HepG2 (cell line): ENCODE data around the gene GPA33. TPM values are rescaled to one million over a fixed set of nuclear protein-coding genes. Genes with fewer than 3 reads are reported as not detected.

ENCODE experiments used
- ATAC-seq: fragments of 200-7000 bp; cut with Tn5 transposase; 3 replicates; pipeline ENCODE4 v1.9.1; 2020; ENCODE audit warnings: mild to moderate bottlenecking, moderate library complexity
- BruUV-seq: library from RNA; stranded (reverse); fragments of 400-500 nt; replicated peaks from 2 replicates; lab custom pipeline; 2021; lab: Mats Ljungman, UMichigan
- CTCF ChIA-PET: fragments of 300-600 bp; formaldehyde crosslinking; extraction: SDS; loops from one replicate; lab custom pipeline; 2021; ENCODE audit warnings: low total read pairs, inconsistent platforms, low intra/inter-chr PET ratio; lab: Yijun Ruan, JAX
- POLR2A ChIA-PET: fragments of 350-600 bp; sonication (Branson Sonifier 250); formaldehyde crosslinking; loops from one replicate; lab custom pipeline; 2020; ENCODE audit warnings: antibody characterized with exemption, inconsistent platforms; lab: Yijun Ruan, JAX
- DNase-seq: peaks from one replicate; pipeline ENCODE4 v3.0.0-alpha.2; 2015; ENCODE audit warnings: low spot score
- FAIRE-seq: peaks from 3 replicates; lab custom pipeline; 2011; peaks lifted over from hg19 to GRCh38; lab: Jason Lieb, UNC
- H2AFZ ChIP-seq: one replicate; pipeline ENCODE4 v1.6.1; 2011; ENCODE audit warnings: low read length, inconsistent platforms
- H3K27ac ChIP-seq: fragments of 300-600 bp; 3 replicates; pipeline ENCODE4 v1.8.0; 2011; ENCODE audit warnings: mixed run types, mild to moderate bottlenecking, mixed read lengths, low read length, inconsistent platforms; ENCODE audit not compliant: insufficient read depth; ENCODE audit errors: extremely low read length
- H3K27me3 ChIP-seq, 2 experiments: fragments of 200-600 bp in 1 of 2; 2 replicates in 1 of 2; 3 replicates in 1 of 2; pipeline versions ENCODE4 v1.6.0 to v1.8.0; 2011; ENCODE audit warnings: low read length in 2 of 2, mild to moderate bottlenecking in 2 of 2, moderate library complexity in 2 of 2, inconsistent platforms in 1 of 2; ENCODE audit not compliant: insufficient read depth in 2 of 2, control insufficient read depth in 1 of 2
- H3K36me3 ChIP-seq, 2 experiments: fragments of 200-600 bp in 1 of 2; replicated peaks in 1 of 2; 2 replicates in 1 of 2; 3 replicates in 1 of 2; pipeline versions ENCODE4 v1.5.1 to v1.8.0; 2011; ENCODE audit warnings: low read length in 2 of 2, inconsistent platforms in 1 of 2; ENCODE audit not compliant: insufficient read depth in 2 of 2, control insufficient read depth in 1 of 2
- H3K4me1 ChIP-seq: 2 replicates; pipeline ENCODE4 v1.5.1; 2012; ENCODE audit warnings: low read length, inconsistent platforms; ENCODE audit not compliant: insufficient read depth
- H3K4me2 ChIP-seq: 2 replicates; pipeline ENCODE4 v1.6.0; 2011; ENCODE audit warnings: low read depth, low read length, inconsistent platforms
- H3K4me3 ChIP-seq, 3 experiments: fragments of 200-600 bp in 1 of 3; sonication (generic), shearing (Covaris generic) in 1 of 3; replicated peaks in 1 of 3; 2 replicates each; pipeline ENCODE4 v1.5.1; 2011 to 2016; ENCODE audit warnings: low read length in 3 of 3, inconsistent platforms in 2 of 3, low read depth in 2 of 3, mild to moderate bottlenecking in 2 of 3, control low read depth in 1 of 3, mixed read lengths in 1 of 3; ENCODE audit not compliant: insufficient read depth in 1 of 3
- H3K79me2 ChIP-seq: one replicate; pipeline ENCODE4 v1.6.1; 2011; ENCODE audit warnings: low read length, inconsistent platforms; ENCODE audit not compliant: insufficient read depth
- H3K9ac ChIP-seq: 2 replicates; pipeline ENCODE4 v1.6.0; 2011; ENCODE audit warnings: mild to moderate bottlenecking, low read depth, low read length, inconsistent platforms; ENCODE audit not compliant: insufficient read depth
- H3K9me3 ChIP-seq: 2 replicates; pipeline ENCODE4 v1.5.1; 2012; ENCODE audit warnings: mild to moderate bottlenecking, low read length
- H4K20me1 ChIP-seq: 2 replicates; pipeline ENCODE4 v1.6.0; 2011; ENCODE audit warnings: inconsistent platforms, mild to moderate bottlenecking, low read length, moderate library complexity; ENCODE audit not compliant: insufficient read depth
- CHD4 ChIP-seq: fragments of 200-600 bp; sonication (generic); IDR thresholded peaks from 2 replicates; pipeline ENCODE4 v1.7.0; 2017; ENCODE audit warnings: mild to moderate bottlenecking, low read length, borderline replicate concordance
- GMEB1 ChIP-seq: sonication (generic); formaldehyde crosslinking; IDR thresholded peaks from 2 replicates; pipeline ENCODE4 v1.5.1; 2020; ENCODE audit warnings: missing genetic modification reagents, mild to moderate bottlenecking, borderline replicate concordance
- IRF2 ChIP-seq: IDR thresholded peaks from 2 replicates; pipeline ENCODE4 v1.6.1; 2018; ENCODE audit warnings: missing genetic modification reagents, missing compliant biosample characterization
- KDM5A ChIP-seq: fragments of 200-600 bp; sonication (generic); IDR thresholded peaks from 2 replicates; pipeline ENCODE4 v1.7.0; 2018; ENCODE audit warnings: antibody characterized with exemption, mild to moderate bottlenecking, low read length, borderline replicate concordance
- MXD4 ChIP-seq: IDR thresholded peaks from 2 replicates; pipeline ENCODE4 v1.6.1; 2016; ENCODE audit warnings: mild to moderate bottlenecking, missing biosample characterization, missing genetic modification reagents
- PAWR ChIP-seq: sonication (generic); formaldehyde crosslinking; IDR thresholded peaks from 2 replicates; pipeline ENCODE4 v1.4.0; 2020; ENCODE audit warnings: missing genetic modification reagents, mild to moderate bottlenecking, borderline replicate concordance
- ZBTB40 ChIP-seq, 2 experiments: fragments of 450-650 bp in 1 of 2; sonication (generic) in 1 of 2; formaldehyde crosslinking in 1 of 2; IDR thresholded peaks; 2 replicates each; pipeline versions ENCODE4 v1.6.1 to v1.8.0; 2016 to 2022; ENCODE audit warnings: antibody characterized with exemption in 1 of 2, mild to moderate bottlenecking in 1 of 2, missing genetic modification reagents in 1 of 2
- ZC3H13 ChIP-seq: sonication (generic); formaldehyde crosslinking; IDR thresholded peaks from 2 replicates; pipeline ENCODE4 v1.8.1; 2023; ENCODE audit warnings: mild to moderate bottlenecking, missing genetic modification reagents, moderate library complexity
- ZNF883 ChIP-seq: sonication (generic); formaldehyde crosslinking; IDR thresholded peaks from 2 replicates; pipeline ENCODE4 v1.5.1; 2020; ENCODE audit warnings: mild to moderate bottlenecking, missing genetic modification reagents; ENCODE audit errors: not compliant biosample characterization
- ZSCAN25 ChIP-seq: sonication (generic); formaldehyde crosslinking; IDR thresholded peaks from 2 replicates; pipeline ENCODE4 v1.8.0; 2022; ENCODE audit warnings: mild to moderate bottlenecking, missing genetic modification reagents
- WGBS: methylation state at CpG from one replicate; pipeline ENCODE4 v1.1.6; 2017; ENCODE audit warnings: low lambda C conversion rate; 5-methylcytosine and 5-hydroxymethylcytosine counted together
- in situ Hi-C: cut with HindIII; loops from 2 replicates; pipeline ENCODE4 v1.10.0; 2017; ENCODE audit warnings: low pct_unique_long_range_greater_than_20kb; ENCODE audit not compliant: extremely low pct_ligation_motif_present
- intact Hi-C: fragments of 100-400 bp; cut with micrococcal nuclease; formaldehyde crosslinking; loops from one replicate; pipeline ENCODE4 v1.10.0; 2022; ENCODE audit not compliant: unreplicated experiment
- polyA plus RNA-seq, 8 experiments: library from polyadenylated mRNA; depleted of rRNA in 3 of 8; stranded (reverse) in 7 of 8; unstranded in 1 of 8; fragments of >200 nt; fragmentation: Illumina TruSeq in 4 of 8; extraction: Trizol in 4 of 8; gene quantifications; 2 replicates each; pipeline versions ENCODE4 v1.2.1 to v1.2.3, GENCODE V29; 2011 to 2016; ENCODE audit warnings: low read depth in 4 of 8, missing spikeins in 1 of 8, mixed read lengths in 1 of 8; ENCODE audit not compliant: insufficient read depth in 1 of 8
- total RNA-seq, 5 experiments: library from RNA; depleted of rRNA; stranded (reverse); fragments of >200 nt; fragmentation: Illumina TruSeq; extraction: Trizol; gene quantifications; 2 replicates each; pipeline ENCODE4 v1.2.3, GENCODE V29; 2016; ENCODE audit warnings: low read depth in 1 of 5

GPA33 gene
- total and polyA plus RNA-seq, 2 of the 13 experiments (the other 11 are each of a cell fraction or from before 2014, with no cell fraction given): not detected

- TF ChIP-seq GMEB1 (CRISPR knock-in tag): no peak
- TF ChIP-seq ZSCAN25: no peak
- TF ChIP-seq CHD4: no peak
These were observed 24.5 kb upstream of the GPA33 start (continued) for GRCh38 chr1:167114725-167115124.

- Histone ChIP-seq H3K9me3 (no peaks in the 10 kb centered on the region), H3K9ac (no peak overlapping the region), H2AFZ (no peak overlapping the region), H3K36me3 (no peaks in the 10 kb centered on the region), H3K79me2 (no peaks in the 10 kb centered on the region), H3K4me2 (no peak overlapping the region), H3K27me3 (peaks cover 0 to 5% of the 10 kb centered on the region in 2 experiments; a peak in 1 of 5 replicates), H3K27ac (no peak overlapping the region), H3K4me1 (peaks cover 9% of the 10 kb centered on the region; the same call in 1 of the 2 replicates), H4K20me1 (no peaks in the 10 kb centered on the region), H3K4me3 (no peak overlapping the region)
- POLR2A ChIA-PET: no interaction called here
- 0% methylated on average over 4 of the region's 4 CpGs for WGBS
- no TSS peak for BruUV-seq
- FAIRE-seq: no peak
- intact Hi-C loops: no loop called here
- in situ Hi-C loops: no loop called here
- no peak for ATAC-seq
- CTCF ChIA-PET: no interaction called here
- no peak for DNase-seq
- no peak for TF ChIP-seq KDM5A
- TF ChIP-seq ZNF883: no peak
- no peak for TF ChIP-seq ZBTB40 (IDR thresholded peaks at IDR 0.05)
- TF ChIP-seq ZBTB40 (CRISPR knock-in tag; IDR thresholded peaks at IDR 0.05): no peak
- no peak for TF ChIP-seq ZC3H13 (CRISPR knock-in tag)
- TF ChIP-seq MXD4 (CRISPR knock-in tag): no peak
- TF ChIP-seq PAWR (CRISPR knock-in tag): no peak
- TF ChIP-seq IRF2 (CRISPR knock-in tag): no peak
These were observed 21.9 kb upstream of the GPA33 start for GRCh38 chr1:167111868-167112709.
